Endothelial cell of umbilical vein (primary cell): Measurements from ENCODE around the gene B3GALT5.

ENCODE experiments used
- EZH2 ChIP-seq: IDR thresholded peaks from 2 replicates; pipeline ENCODE4 v1.6.1; 2012; ENCODE audit warnings: borderline replicate concordance, low read depth, mild to moderate bottlenecking, moderate library complexity, low read length, inconsistent platforms; ENCODE audit not compliant: severe bottlenecking
- FOS ChIP-seq: IDR thresholded peaks from 2 replicates; pipeline ENCODE4 v1.6.1; 2011; ENCODE audit warnings: mild to moderate bottlenecking, low read length, moderate library complexity, borderline replicate concordance; ENCODE audit not compliant: insufficient read depth
- JUN ChIP-seq: IDR thresholded peaks from 2 replicates; pipeline ENCODE4 v1.6.1; 2011; ENCODE audit warnings: borderline replicate concordance, low read depth; ENCODE audit not compliant: insufficient read length, insufficient read depth
- MYC ChIP-seq: IDR thresholded peaks from one replicate; pipeline ENCODE4 v1.6.1; 2011; ENCODE audit warnings: mild to moderate bottlenecking, low read depth, low read length
- POLR2A ChIP-seq: IDR thresholded peaks from 2 replicates; pipeline ENCODE4 v1.6.1; 2012; ENCODE audit warnings: low read depth, mild to moderate bottlenecking, control low read depth, low read length
- POLR2AphosphoS5 ChIP-seq: IDR thresholded peaks from 2 replicates; pipeline ENCODE4 v1.6.1; 2012; ENCODE audit warnings: low read depth, mild to moderate bottlenecking, control low read depth, low read length, moderate library complexity; ENCODE audit not compliant: insufficient read depth
- TF ChIP-seq, protein P1 (sequence below): IDR thresholded peaks from 2 replicates; pipeline ENCODE4 v1.6.1; 2011; ENCODE audit not compliant: insufficient read depth, insufficient read length
- TF ChIP-seq, protein P2 (sequence below), 2 donors: IDR thresholded peaks; 1 replicate in 1 of 2; 2 replicates in 1 of 2; pipeline ENCODE4 v1.5.1; 2011; ENCODE audit warnings: low read length in 2 of 2, mild to moderate bottlenecking in 2 of 2, moderate library complexity in 2 of 2, control low read depth in 1 of 2, inconsistent platforms in 1 of 2, low read depth in 1 of 2; ENCODE audit not compliant: insufficient read depth in 1 of 2; ENCODE audit errors: extremely low read depth in 1 of 2

DNA sequence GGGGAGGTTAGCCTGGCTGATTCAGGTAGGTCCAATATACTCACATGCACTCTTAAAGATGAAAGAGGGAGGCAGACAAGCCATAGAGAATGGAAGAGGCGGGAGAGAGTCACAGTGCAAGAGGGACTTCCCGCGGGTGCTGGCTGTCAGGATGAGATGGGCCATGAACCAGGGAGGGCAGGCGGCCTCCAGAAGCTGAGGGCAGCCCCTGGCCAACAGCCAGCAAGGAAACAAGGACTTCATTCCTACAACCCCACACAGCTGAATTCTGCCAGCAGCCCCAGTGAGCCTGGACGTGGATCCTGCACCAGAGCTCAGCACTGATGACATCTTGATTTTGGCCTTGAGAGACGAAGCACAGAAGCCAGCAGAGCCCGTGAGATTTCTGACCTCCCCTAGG lies 15.1 kb upstream of the B3GALT5 start:
- TF ChIP-seq, protein P1, sequence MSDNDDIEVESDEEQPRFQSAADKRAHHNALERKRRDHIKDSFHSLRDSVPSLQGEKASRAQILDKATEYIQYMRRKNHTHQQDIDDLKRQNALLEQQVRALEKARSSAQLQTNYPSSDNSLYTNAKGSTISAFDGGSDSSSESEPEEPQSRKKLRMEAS = no peak
- TF ChIP-seq POLR2AphosphoS5 (no peak), EZH2 (no peak), POLR2A (no peak), JUN (no peak), MYC (no peak), FOS (no peak)
- TF ChIP-seq, protein P2, sequence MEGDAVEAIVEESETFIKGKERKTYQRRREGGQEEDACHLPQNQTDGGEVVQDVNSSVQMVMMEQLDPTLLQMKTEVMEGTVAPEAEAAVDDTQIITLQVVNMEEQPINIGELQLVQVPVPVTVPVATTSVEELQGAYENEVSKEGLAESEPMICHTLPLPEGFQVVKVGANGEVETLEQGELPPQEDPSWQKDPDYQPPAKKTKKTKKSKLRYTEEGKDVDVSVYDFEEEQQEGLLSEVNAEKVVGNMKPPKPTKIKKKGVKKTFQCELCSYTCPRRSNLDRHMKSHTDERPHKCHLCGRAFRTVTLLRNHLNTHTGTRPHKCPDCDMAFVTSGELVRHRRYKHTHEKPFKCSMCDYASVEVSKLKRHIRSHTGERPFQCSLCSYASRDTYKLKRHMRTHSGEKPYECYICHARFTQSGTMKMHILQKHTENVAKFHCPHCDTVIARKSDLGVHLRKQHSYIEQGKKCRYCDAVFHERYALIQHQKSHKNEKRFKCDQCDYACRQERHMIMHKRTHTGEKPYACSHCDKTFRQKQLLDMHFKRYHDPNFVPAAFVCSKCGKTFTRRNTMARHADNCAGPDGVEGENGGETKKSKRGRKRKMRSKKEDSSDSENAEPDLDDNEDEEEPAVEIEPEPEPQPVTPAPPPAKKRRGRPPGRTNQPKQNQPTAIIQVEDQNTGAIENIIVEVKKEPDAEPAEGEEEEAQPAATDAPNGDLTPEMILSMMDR (IDR thresholded peaks at IDR 0.05; ENCODE audit: extremely low read depth in 1 of 2, insufficient read depth in 1 of 2, low read depth in 1 of 2, low read length in 2 of 2) = no peak
